Gastroesophageal sphincter (tissue), 4 donors: ENCODE data around the gene SPOP. TPM values are rescaled to one million over a fixed set of nuclear protein-coding genes. Genes with fewer than 3 reads are reported as not detected.
A peak's percentile ranks its signal among the peaks of the same experiment; 100 is the strongest.

ENCODE experiments used
- ATAC-seq: fragments of 150-250 bp; one replicate; pipeline ENCODE4 v1.9.1; 2016; ENCODE audit warnings: mild to moderate bottlenecking, moderate library complexity
- H3K27ac ChIP-seq, 4 donors: fragments of 200-600 bp; sonication (generic) in 3 of 4; 1 replicate in 3 of 4; 2 replicates in 1 of 4; pipeline ENCODE4 v1.5.1; 2016 to 2019
- H3K27me3 ChIP-seq: fragments of 200-600 bp; sonication (generic); one replicate; pipeline ENCODE4 v1.5.1; 2019
- H3K36me3 ChIP-seq, 2 donors: fragments of 200-600 bp; sonication (generic); one replicate each; pipeline ENCODE4 v1.5.1; 2019; ENCODE audit warnings: control low read depth in 1 of 2
- H3K4me1 ChIP-seq, 3 donors: fragments of 200-600 bp; sonication (generic); 1 replicate in 2 of 3; 2 replicates in 1 of 3; pipeline ENCODE4 v1.5.1; 2016 to 2019; ENCODE audit warnings: control low read depth in 2 of 3
- H3K4me3 ChIP-seq, 2 donors: fragments of 200-600 bp; sonication (generic); one replicate each; pipeline ENCODE4 v1.5.1; 2019; ENCODE audit warnings: mild to moderate bottlenecking in 1 of 2, moderate library complexity in 1 of 2
- H3K9me3 ChIP-seq, 3 donors: fragments of 200-600 bp; sonication (generic); one replicate each; pipeline ENCODE4 v1.5.1; 2017 to 2019; ENCODE audit warnings: control low read depth in 2 of 3
- CTCF ChIP-seq, 4 experiments: fragments of 200-600 bp in 2 of 4; fragments of 450-650 bp in 2 of 4; sonication (generic) in 1 of 4; IDR thresholded peaks; one replicate each; pipeline ENCODE4 v1.5.1; 2017 to 2019; ENCODE audit warnings: antibody characterized with exemption in 4 of 4, mild to moderate bottlenecking in 2 of 4, moderate library complexity in 2 of 4
- EP300 ChIP-seq: sonication (generic); formaldehyde crosslinking; IDR thresholded peaks from one replicate; pipeline ENCODE4 v1.6.1; 2017; ENCODE audit warnings: antibody characterized with exemption, mild to moderate bottlenecking
- POLR2A ChIP-seq, 2 donors: fragments of 450-650 bp; IDR thresholded peaks; one replicate each; pipeline ENCODE4 v1.6.1; 2017; ENCODE audit warnings: antibody characterized with exemption in 2 of 2, mild to moderate bottlenecking in 2 of 2, moderate library complexity in 1 of 2
- POLR2AphosphoS5 ChIP-seq: sonication (generic); formaldehyde crosslinking; IDR thresholded peaks from one replicate; pipeline ENCODE4 v1.6.1; 2017; ENCODE audit warnings: antibody characterized with exemption
- WGBS, 2 donors: methylation state at CpG; one replicate each; pipeline ENCODE4 v1.1.5; 2018; ENCODE audit warnings: low coverage in 1 of 2; 5-methylcytosine and 5-hydroxymethylcytosine counted together
- total RNA-seq, 4 donors: library from RNA; depleted of rRNA; stranded (reverse); fragments of >200 nt; gene quantifications; one replicate each; pipeline ENCODE4 v1.1.0, GENCODE V29; 2016

The SPOP gene
- total RNA-seq, 4 donors from 2014 or later = 159 to 268 (median 176) TPM

DNA sequence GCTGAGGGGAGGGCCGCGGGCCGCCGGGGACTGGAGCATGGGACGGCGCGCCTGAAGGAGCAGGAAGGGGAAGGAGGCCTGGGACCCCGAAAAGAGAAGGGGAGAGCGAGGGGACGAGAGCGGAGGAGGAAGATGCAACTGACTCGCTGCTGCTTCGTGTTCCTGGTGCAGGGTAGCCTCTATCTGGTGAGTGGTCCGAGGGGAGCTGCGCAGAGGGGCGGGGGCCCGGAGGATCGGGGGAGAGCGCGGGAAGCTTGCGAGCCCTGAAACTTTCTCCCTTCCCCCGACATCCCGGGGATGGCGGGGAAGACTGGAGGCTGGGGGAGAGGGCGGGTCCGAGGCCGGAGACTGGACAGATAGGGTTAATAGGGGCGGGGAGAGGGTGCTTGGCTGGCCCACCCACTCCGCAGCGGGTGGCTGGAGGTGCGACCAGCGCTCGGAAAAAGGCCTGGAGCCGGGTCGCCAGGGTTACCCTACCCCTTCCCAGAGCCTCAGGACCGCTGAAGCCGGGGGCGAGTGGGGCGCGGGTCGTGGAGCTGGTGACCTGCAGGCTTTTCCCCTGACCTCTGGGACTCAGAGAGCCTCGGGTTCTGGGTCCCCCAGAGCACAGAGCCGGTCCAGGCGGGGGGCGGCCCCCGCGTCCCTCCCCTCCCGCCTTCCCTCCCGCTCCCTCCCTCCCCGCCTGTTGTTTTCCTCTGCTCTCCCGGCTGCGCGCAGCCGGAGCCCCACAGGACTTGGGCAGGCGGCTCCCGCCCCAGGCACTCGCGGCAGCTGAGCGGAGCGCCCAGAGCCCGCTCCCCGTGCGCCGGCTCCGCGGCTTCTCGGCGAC is 101.6 kb downstream of the SPOP start:
- H3K9me3 ChIP-seq = no peaks in the 10 kb centered on the region
- TF ChIP-seq POLR2A (IDR thresholded peaks at IDR 0.05) (peak; percentile 49 to 56), EP300 (no peak), CTCF (IDR thresholded peaks at IDR 0.05) (no peak), POLR2AphosphoS5 (peak; percentile 5)
- WGBS, 2 donors = 0% methylated on average over 3 to 7 of the region's 68 CpGs
- H3K27me3 ChIP-seq = no peaks in the 10 kb centered on the region
- peak overlapping the region; percentile 52 to 93 (median 88) for H3K27ac ChIP-seq
- peak overlapping the region; percentile 70 to 75 for H3K4me3 ChIP-seq
- H3K4me1 ChIP-seq = peaks cover 0 to 63% (median 17%) of the 10 kb centered on the region in 3 donors
- ATAC-seq = peak; percentile 58
- peaks cover 0 to 20% of the 10 kb centered on the region in 2 donors for H3K36me3 ChIP-seq

GRCh38 chr17:49575679-49576087 is 102.2 kb downstream of the SPOP start, which contains the start of gene NXPH3:
TSS of gene NXPH3 (plus strand) at chr17:49575871. CDS start at chr17:49576220, 349 bp downstream.
- Histone ChIP-seq H3K9me3 (no peaks in the 10 kb centered on the region), H3K4me1 (peaks cover 0 to 62% (median 17%) of the 10 kb centered on the region in 3 donors), H3K27ac (peak within 1 kb of the TSS; percentile 65 to 93 (median 88)), H3K27me3 (no peaks in the 10 kb centered on the region), H3K4me3 (peak within 1 kb of the TSS; percentile 70 to 75), H3K36me3 (peaks cover 0 to 16% of the 10 kb centered on the region in 2 donors)
- ATAC-seq = peak; percentile 81
- no peak for TF ChIP-seq POLR2A (IDR thresholded peaks at IDR 0.05)
- TF ChIP-seq CTCF (IDR thresholded peaks at IDR 0.05) = peak in 3 of 4 experiments; percentile 72 to 91 (median 89)
- WGBS, 2 donors = no CpG with 5 or more reads among the region's 55 CpGs

DNA sequence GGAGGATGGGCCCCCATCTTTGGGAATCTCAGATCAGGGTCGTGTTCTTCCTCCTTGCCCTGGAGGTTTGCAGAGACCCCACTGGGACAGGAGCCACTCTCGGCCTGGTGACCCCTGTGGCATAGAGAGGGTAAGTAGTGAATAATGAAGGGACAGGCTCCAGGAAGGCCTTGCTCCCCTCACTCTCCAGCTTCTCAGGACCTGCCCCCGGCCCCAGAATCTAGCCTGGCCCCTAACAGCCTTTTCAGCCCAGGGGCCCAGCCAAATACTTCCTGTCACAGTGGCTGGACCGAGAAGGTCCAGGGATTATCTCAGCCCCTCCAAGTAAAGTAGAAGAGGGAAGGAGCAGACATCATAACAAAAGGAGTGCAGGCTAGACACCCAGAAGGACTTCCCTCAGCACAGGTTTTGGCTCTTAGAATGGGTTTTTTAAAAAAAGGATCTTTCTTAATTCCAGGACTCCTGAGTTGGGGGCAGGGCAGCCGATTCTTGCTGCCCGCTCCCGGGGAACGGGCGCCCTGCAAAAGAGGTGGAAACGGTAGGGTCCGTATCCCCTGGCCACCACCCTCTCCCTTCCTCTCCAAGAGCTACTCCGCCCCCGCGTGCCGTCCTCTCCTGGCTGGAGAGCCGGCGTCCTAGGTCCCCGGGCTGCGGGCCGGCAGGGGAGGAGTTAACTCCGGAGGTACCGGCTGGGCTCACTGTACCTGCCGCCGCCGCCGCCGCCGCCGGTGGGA is 102.8 kb downstream of the SPOP start:
- Histone ChIP-seq H3K36me3 (peaks cover 0 to 10% of the 10 kb centered on the region in 2 donors), H3K27ac (peak overlapping the region; percentile 65 to 93 (median 88)), H3K4me1 (peaks cover 0 to 67% (median 17%) of the 10 kb centered on the region in 3 donors), H3K4me3 (peak overlapping the region; percentile 70 to 75), H3K9me3 (no peaks in the 10 kb centered on the region), H3K27me3 (no peaks in the 10 kb centered on the region)
- 31 to 48% methylated on average over 3 of the region's 29 CpGs for WGBS, 2 donors
- no peak for ATAC-seq
- TF ChIP-seq CTCF (IDR thresholded peaks at IDR 0.05) (no peak), POLR2AphosphoS5 (no peak), EP300 (no peak), POLR2A (IDR thresholded peaks at IDR 0.05) (no peak)

DNA sequence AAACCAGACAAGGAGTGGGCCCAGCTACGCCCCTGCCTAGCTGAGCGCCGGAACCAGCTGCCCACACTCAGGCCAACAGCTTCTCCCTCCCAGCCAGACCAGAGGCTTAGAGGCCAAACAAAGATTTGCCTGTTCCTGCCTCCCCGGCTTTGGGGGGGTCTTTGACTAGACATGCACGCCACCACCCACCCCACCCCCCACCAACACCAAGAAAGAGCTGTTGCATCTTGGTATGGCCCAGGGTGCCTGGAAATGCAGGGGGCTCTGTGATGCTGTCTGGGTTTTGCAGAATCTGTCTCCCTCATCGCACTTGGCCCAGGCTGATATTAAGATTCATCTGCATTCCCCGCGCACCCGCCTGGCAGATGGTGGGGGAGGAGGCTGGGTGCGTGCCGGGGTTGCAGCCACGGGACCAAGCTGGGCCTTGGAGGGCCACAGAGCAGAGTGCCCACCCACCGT is 103.5 kb downstream of the SPOP start:
- peaks cover 0 to 72% (median 20%) of the 10 kb centered on the region in 3 donors for H3K4me1 ChIP-seq
- WGBS, 2 donors = no CpG with 5 or more reads among the region's 13 CpGs
- TF ChIP-seq EP300 = no peak
- TF ChIP-seq POLR2AphosphoS5 = peak; percentile 11
- no peaks in the 10 kb centered on the region for H3K9me3 ChIP-seq
- no peak for ATAC-seq
- H3K36me3 ChIP-seq = peaks cover 0 to 4% of the 10 kb centered on the region in 2 donors
- peak overlapping the region in 3 of 4 donors; percentile 88 to 93 (median 89) for H3K27ac ChIP-seq
- H3K27me3 ChIP-seq = no peaks in the 10 kb centered on the region
- H3K4me3 ChIP-seq = no peak overlapping the region
